Gastroesophageal sphincter (tissue), 4 donors: ENCODE results near the gene CDRT4. TPM values are rescaled to one million over a fixed set of nuclear protein-coding genes. Genes with fewer than 3 reads are reported as not detected.

Experiments used
- ATAC-seq: fragments of 150-250 bp; one replicate; pipeline ENCODE4 v1.9.1; 2016; ENCODE audit warnings: mild to moderate bottlenecking, moderate library complexity
- H3K27ac ChIP-seq, 4 donors: fragments of 200-600 bp; sonication (generic) in 3 of 4; 1 replicate in 3 of 4; 2 replicates in 1 of 4; pipeline ENCODE4 v1.5.1; 2016 to 2019
- H3K27me3 ChIP-seq: fragments of 200-600 bp; sonication (generic); one replicate; pipeline ENCODE4 v1.5.1; 2019
- H3K36me3 ChIP-seq, 2 donors: fragments of 200-600 bp; sonication (generic); one replicate each; pipeline ENCODE4 v1.5.1; 2019; ENCODE audit warnings: control low read depth in 1 of 2
- H3K4me1 ChIP-seq, 3 donors: fragments of 200-600 bp; sonication (generic); 1 replicate in 2 of 3; 2 replicates in 1 of 3; pipeline ENCODE4 v1.5.1; 2016 to 2019; ENCODE audit warnings: control low read depth in 2 of 3
- H3K4me3 ChIP-seq, 2 donors: fragments of 200-600 bp; sonication (generic); one replicate each; pipeline ENCODE4 v1.5.1; 2019; ENCODE audit warnings: mild to moderate bottlenecking in 1 of 2, moderate library complexity in 1 of 2
- H3K9me3 ChIP-seq, 3 donors: fragments of 200-600 bp; sonication (generic); one replicate each; pipeline ENCODE4 v1.5.1; 2017 to 2019; ENCODE audit warnings: control low read depth in 2 of 3
- EP300 ChIP-seq: sonication (generic); formaldehyde crosslinking; IDR thresholded peaks from one replicate; pipeline ENCODE4 v1.6.1; 2017; ENCODE audit warnings: antibody characterized with exemption, mild to moderate bottlenecking
- POLR2A ChIP-seq, 2 donors: fragments of 450-650 bp; IDR thresholded peaks; one replicate each; pipeline ENCODE4 v1.6.1; 2017; ENCODE audit warnings: antibody characterized with exemption in 2 of 2, mild to moderate bottlenecking in 2 of 2, moderate library complexity in 1 of 2
- POLR2AphosphoS5 ChIP-seq: sonication (generic); formaldehyde crosslinking; IDR thresholded peaks from one replicate; pipeline ENCODE4 v1.6.1; 2017; ENCODE audit warnings: antibody characterized with exemption
- WGBS, 2 donors: methylation state at CpG; one replicate each; pipeline ENCODE4 v1.1.5; 2018; ENCODE audit warnings: low coverage in 1 of 2; 5-methylcytosine and 5-hydroxymethylcytosine counted together
- total RNA-seq, 4 donors: library from RNA; depleted of rRNA; stranded (reverse); fragments of >200 nt; gene quantifications; one replicate each; pipeline ENCODE4 v1.1.0, GENCODE V29; 2016
- TF ChIP-seq, protein P1 (sequence below), 4 experiments: fragments of 200-600 bp in 2 of 4; fragments of 450-650 bp in 2 of 4; sonication (generic) in 1 of 4; IDR thresholded peaks; one replicate each; pipeline ENCODE4 v1.5.1; 2017 to 2019; ENCODE audit warnings: antibody characterized with exemption in 4 of 4, mild to moderate bottlenecking in 2 of 4, moderate library complexity in 2 of 4

The CDRT4 gene
- total RNA-seq, 4 donors from 2014 or later, result 5.4 to 5.9 (median 5.5) TPM

DNA sequence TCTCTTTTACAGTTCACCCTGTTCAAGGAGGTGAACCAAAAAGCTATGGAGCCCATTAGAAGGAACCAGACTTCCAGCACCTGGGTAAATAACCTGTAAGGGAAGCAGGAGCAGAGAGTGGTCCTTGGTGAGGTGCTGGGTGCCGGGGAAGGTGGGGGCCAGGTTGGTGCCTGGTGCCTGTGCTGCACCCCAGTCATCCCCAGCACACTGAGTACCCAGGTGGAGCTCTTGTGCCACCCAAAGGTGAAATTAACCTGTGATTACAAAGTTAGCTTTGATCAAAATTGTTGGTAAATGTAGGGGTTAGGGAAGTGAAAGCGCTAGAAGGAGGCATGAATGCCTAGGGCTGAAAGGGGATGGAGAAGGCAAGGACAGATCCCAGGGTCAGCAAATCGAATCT, 58.6 kb downstream of the CDRT4 start:
- Histone ChIP-seq H3K36me3 (no peaks in the 10 kb centered on the region), H3K27me3 (no peaks in the 10 kb centered on the region), H3K4me3 (no peak overlapping the region), H3K4me1 (peaks cover 0 to 59% (median 11%) of the 10 kb centered on the region in 3 donors), H3K27ac (peak overlapping the region in 3 of 4 donors; percentile 80 to 88 (median 81)), H3K9me3 (no peaks in the 10 kb centered on the region)
- TF ChIP-seq, protein P1, sequence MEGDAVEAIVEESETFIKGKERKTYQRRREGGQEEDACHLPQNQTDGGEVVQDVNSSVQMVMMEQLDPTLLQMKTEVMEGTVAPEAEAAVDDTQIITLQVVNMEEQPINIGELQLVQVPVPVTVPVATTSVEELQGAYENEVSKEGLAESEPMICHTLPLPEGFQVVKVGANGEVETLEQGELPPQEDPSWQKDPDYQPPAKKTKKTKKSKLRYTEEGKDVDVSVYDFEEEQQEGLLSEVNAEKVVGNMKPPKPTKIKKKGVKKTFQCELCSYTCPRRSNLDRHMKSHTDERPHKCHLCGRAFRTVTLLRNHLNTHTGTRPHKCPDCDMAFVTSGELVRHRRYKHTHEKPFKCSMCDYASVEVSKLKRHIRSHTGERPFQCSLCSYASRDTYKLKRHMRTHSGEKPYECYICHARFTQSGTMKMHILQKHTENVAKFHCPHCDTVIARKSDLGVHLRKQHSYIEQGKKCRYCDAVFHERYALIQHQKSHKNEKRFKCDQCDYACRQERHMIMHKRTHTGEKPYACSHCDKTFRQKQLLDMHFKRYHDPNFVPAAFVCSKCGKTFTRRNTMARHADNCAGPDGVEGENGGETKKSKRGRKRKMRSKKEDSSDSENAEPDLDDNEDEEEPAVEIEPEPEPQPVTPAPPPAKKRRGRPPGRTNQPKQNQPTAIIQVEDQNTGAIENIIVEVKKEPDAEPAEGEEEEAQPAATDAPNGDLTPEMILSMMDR (IDR thresholded peaks at IDR 0.05), result no peak
- TF ChIP-seq POLR2AphosphoS5 (no peak), EP300 (no peak)
- no peak for ATAC-seq
- WGBS, 2 donors, result 84 to 87% methylated on average over 3 of the region's 3 CpGs

DNA sequence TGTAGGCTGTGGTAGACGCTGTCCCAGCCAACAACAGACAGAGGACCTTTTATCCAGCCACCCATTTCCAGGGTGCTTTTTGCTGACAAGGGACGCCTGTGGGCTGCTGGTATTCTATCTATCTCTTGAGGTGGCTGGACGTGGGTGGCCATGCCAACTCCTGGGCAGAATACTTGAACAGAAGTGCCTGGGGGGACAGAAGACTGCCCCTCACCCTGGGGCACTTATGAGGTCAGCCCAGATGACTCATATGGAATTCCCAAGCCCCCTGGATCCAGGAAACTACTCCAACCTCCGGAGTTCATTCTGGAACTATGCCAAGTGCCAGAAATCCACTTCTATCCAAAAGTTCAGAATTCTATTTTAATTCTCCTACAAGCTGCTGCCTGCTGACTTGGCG, 61.3 kb downstream of the CDRT4 start:
- Histone ChIP-seq H3K4me1 (peaks cover 0 to 50% (median 16%) of the 10 kb centered on the region in 3 donors), H3K27me3 (no peaks in the 10 kb centered on the region), H3K36me3 (no peaks in the 10 kb centered on the region), H3K9me3 (no peaks in the 10 kb centered on the region), H3K4me3 (no peak overlapping the region), H3K27ac (no peak overlapping the region)
- no peak for TF ChIP-seq EP300
- TF ChIP-seq, protein P1 (IDR thresholded peaks at IDR 0.05), result no peak
- no peak for TF ChIP-seq POLR2A (IDR thresholded peaks at IDR 0.05)
- TF ChIP-seq POLR2AphosphoS5, result no peak
- WGBS, 2 donors, result 0 to 80% methylated on average over 1 to 5 of the region's 5 CpGs
- no peak for ATAC-seq

DNA sequence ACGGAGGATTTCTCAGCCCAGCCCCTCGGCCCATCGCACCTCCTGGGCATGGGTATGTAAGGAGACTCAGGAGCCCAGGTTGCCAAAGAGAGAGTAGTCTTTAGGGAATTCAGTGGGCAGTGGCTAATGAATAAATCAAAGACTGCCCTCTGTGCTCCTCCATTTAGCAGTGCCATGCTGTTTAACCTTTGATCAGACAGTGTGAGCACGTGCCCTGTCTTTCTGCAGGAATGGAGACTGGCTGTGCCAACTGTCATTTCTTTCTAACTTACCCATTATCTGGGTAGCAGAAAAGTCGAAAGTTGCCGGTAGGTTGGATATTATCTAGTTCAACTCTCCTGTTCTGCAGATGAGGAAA, 62.4 kb downstream of the CDRT4 start:
- no peaks in the 10 kb centered on the region for H3K9me3 ChIP-seq
- peaks cover 0 to 39% (median 12%) of the 10 kb centered on the region in 3 donors for H3K4me1 ChIP-seq
- no peaks in the 10 kb centered on the region for H3K27me3 ChIP-seq
- no peak for TF ChIP-seq POLR2A (IDR thresholded peaks at IDR 0.05)
- TF ChIP-seq, protein P1 (IDR thresholded peaks at IDR 0.05), result no peak
- TF ChIP-seq POLR2AphosphoS5, result no peak
- no peak for TF ChIP-seq EP300
- ATAC-seq, result no peak
- H3K36me3 ChIP-seq, result no peaks in the 10 kb centered on the region
- 91% methylated on average over 3 of the region's 6 CpGs; no CpG with 5 or more reads in 1 of the 2 donors for WGBS, 2 donors
- H3K4me3 ChIP-seq, result no peak overlapping the region
- peak overlapping the region in 2 of 4 donors; percentile 45 to 61 for H3K27ac ChIP-seq

GRCh38 chr17:15404106-15405057, 63.0 kb downstream of the CDRT4 start:
- no peaks in the 10 kb centered on the region for H3K27me3 ChIP-seq
- ATAC-seq, result no peak
- H3K4me3 ChIP-seq, result no peak overlapping the region
- no peaks in the 10 kb centered on the region for H3K36me3 ChIP-seq
- no peaks in the 10 kb centered on the region for H3K9me3 ChIP-seq
- TF ChIP-seq EP300, result no peak
- peak overlapping the region in 2 of 4 donors; percentile 45 to 61 for H3K27ac ChIP-seq
- WGBS, 2 donors, result 54 to 66% methylated on average over 11 to 15 of the region's 20 CpGs
- peaks cover 0 to 36% (median 12%) of the 10 kb centered on the region in 3 donors for H3K4me1 ChIP-seq

DNA sequence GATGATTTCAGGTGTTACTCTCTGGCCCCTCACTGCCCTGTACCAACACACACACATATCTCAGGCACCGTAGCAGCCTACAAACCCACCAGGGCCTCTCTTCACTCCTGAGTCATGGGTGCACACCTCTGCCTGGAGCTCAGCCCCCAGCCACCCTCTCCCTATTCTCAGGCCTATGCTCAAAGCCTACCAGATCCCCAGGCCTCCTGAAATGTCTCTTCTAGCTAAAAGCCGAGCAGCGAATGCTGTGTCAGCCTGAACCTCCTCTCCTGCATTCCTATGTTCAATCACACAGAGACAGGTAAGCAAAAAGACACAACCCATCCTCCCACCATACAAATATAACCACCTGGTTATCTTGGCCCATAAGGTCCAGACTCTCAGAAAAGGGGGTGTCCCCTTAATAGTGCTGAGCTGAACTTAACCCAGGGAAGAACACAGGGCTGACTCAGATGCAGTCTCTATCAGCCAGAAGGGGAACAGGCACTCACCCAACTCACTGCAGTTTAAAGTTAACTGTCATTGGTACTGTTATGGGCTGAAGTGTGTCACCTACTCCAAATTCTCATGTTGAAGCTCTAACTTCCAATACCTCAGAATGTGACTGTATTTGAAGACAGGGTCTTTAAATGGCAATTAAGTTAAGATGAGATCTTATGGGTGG, 64.0 kb downstream of the CDRT4 start:
- 80 to 83% methylated on average over 1 of the region's 3 CpGs for WGBS, 2 donors

More for the DNA sequence above, 64.0 kb downstream of the CDRT4 start:
- H3K4me1 ChIP-seq, result peaks cover 0 to 37% (median 19%) of the 10 kb centered on the region in 3 donors
- no peaks in the 10 kb centered on the region for H3K36me3 ChIP-seq
- no peak for ATAC-seq
- TF ChIP-seq EP300, result no peak
- no peak for TF ChIP-seq POLR2AphosphoS5
- TF ChIP-seq, protein P1 (IDR thresholded peaks at IDR 0.05), result no peak
- no peak for TF ChIP-seq POLR2A (IDR thresholded peaks at IDR 0.05)
- no peak overlapping the region for H3K4me3 ChIP-seq
- no peaks in the 10 kb centered on the region for H3K9me3 ChIP-seq
- no peaks in the 10 kb centered on the region for H3K27me3 ChIP-seq
- no peak overlapping the region for H3K27ac ChIP-seq
